HFFc6 (cell line): ENCODE results near the gene FAM20B. TPM values are rescaled to one million over a fixed set of nuclear protein-coding genes. Genes with fewer than 3 reads are reported as not detected.
A peak's percentile ranks its signal among the peaks of the same experiment; 100 is the strongest.

Experiments
- DNase-seq: peaks from one replicate; pipeline ENCODE4 v3.0.0-alpha.2; 2018
- H3K27ac Mint-ChIP-seq: 2 replicates; pipeline ENCODE4 v1.8.0; 2020; ENCODE audit warnings: mild to moderate bottlenecking, mixed read lengths
- H3K27me3 Mint-ChIP-seq: 2 replicates; pipeline ENCODE4 v1.8.0; 2021; ENCODE audit warnings: mild to moderate bottlenecking, moderate library complexity, mixed read lengths; ENCODE audit not compliant: insufficient read depth
- H3K36me3 Mint-ChIP-seq: 2 replicates; pipeline ENCODE4 v1.8.0; 2021; ENCODE audit warnings: low read depth, mixed read lengths
- H3K4me1 Mint-ChIP-seq: 2 replicates; pipeline ENCODE4 v1.8.0; 2020; ENCODE audit warnings: low read depth, mixed read lengths
- H3K4me3 Mint-ChIP-seq: 2 replicates; pipeline ENCODE4 v1.8.0; 2020; ENCODE audit warnings: mild to moderate bottlenecking, moderate library complexity, mixed read lengths
- H3K9me3 Mint-ChIP-seq: 2 replicates; pipeline ENCODE4 v1.8.0; 2020; ENCODE audit warnings: mild to moderate bottlenecking, mixed read lengths
- total RNA-seq, 6 experiments: library from RNA; stranded (reverse); fragmentation: NEBNext Ultra II Directional; extraction: Animal tissue kit (Norgen Biotek cat#: 25700); gene quantifications; 2 replicates in 1 of 6; 3 replicates in 5 of 6; pipeline ENCODE4 v1.2.3, GENCODE V29; 2021
- TF ChIP-seq, protein P1 (sequence below): fragments of 200-600 bp; sonication (generic); IDR thresholded peaks from 2 replicates; pipeline ENCODE4 v1.5.0; 2021; ENCODE audit warnings: antibody characterized with exemption, mild to moderate bottlenecking

The FAM20B gene
- total RNA-seq, 6 experiments from 2014 or later, result 58.4 to 65.7 (median 61.5) TPM

DNA sequence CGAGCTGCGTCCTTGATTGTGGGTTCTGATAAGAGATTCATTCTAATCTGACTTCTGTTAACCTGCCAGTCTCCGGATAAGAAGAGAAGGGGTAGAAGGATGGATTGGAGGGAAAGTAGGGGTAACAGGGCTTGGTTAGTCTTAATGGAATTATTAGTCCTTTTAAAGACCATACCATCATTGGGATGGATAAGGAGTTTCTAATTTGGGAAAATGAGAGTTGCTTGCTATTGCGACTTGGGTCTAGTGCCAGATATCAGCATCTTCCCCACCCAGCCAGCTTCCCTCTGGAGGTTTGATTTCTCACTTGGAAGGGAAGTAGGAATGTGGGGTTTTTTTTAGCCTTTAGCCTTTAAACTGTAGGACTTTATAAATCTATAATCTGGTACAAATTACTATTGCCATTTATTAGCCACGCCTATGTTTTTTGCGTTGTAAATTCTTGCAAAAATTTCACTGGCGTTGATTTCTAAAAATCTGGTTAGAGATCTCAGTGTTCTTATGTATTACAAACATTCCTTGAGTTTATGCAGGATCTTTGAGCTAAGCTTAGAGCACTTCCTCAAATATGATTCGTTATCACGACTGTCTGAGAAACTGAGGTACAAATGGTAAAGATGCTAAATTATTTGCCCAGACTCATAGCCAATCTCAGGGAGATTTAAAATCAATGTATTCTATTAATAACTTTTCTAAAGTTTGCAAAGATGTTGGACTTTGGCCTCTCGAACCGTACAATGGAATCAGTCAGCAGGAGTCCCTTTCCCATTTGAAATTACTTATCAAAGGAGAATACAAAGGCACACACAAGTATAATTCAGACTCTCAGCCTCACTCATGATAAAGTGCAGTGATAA is 1.3 kb downstream of the FAM20B start:
- Mint-ChIP-seq H3K4me1 (peaks cover 58% of the 10 kb centered on the region), H3K36me3 (no peaks in the 10 kb centered on the region), H3K27me3 (peaks cover 4% of the 10 kb centered on the region), H3K9me3 (no peaks in the 10 kb centered on the region), H3K4me3 (peak overlapping the region; percentile 93), H3K27ac (peak overlapping the region; percentile 81)
- TF ChIP-seq, protein P1, sequence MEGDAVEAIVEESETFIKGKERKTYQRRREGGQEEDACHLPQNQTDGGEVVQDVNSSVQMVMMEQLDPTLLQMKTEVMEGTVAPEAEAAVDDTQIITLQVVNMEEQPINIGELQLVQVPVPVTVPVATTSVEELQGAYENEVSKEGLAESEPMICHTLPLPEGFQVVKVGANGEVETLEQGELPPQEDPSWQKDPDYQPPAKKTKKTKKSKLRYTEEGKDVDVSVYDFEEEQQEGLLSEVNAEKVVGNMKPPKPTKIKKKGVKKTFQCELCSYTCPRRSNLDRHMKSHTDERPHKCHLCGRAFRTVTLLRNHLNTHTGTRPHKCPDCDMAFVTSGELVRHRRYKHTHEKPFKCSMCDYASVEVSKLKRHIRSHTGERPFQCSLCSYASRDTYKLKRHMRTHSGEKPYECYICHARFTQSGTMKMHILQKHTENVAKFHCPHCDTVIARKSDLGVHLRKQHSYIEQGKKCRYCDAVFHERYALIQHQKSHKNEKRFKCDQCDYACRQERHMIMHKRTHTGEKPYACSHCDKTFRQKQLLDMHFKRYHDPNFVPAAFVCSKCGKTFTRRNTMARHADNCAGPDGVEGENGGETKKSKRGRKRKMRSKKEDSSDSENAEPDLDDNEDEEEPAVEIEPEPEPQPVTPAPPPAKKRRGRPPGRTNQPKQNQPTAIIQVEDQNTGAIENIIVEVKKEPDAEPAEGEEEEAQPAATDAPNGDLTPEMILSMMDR, result no peak
- DNase-seq, result no peak

DNA sequence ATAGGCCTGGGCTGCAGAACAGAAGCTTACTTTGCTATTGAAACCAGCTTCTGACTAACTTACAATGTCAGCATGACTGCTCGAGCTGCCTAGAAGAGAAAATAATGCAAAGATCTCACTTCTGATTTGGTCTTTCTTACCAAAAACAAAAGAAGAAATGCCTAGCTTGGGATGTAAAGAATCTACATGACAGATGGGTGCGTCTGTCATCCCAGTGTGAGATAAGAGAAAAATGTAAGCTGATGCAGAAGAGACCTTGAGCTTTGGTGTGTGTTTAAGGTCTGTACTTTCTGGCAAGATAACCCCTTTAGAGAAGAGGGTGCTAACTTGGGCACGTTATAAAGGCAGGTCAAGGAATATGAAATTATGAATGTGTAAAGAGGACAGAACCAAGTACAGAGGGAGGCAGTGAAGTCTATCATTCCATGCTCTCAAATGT is 3.6 kb downstream of the FAM20B start:
- TF ChIP-seq, protein P1, result no peak
- no peak for DNase-seq
- peaks cover 5% of the 10 kb centered on the region; the same call in 1 of the 2 replicates for H3K36me3 Mint-ChIP-seq
- H3K4me3 Mint-ChIP-seq, result no peak overlapping the region
- no peak overlapping the region; the same call in 1 of the 2 replicates for H3K27ac Mint-ChIP-seq
- H3K9me3 Mint-ChIP-seq, result no peaks in the 10 kb centered on the region
- H3K4me1 Mint-ChIP-seq, result peaks cover 81% of the 10 kb centered on the region
- H3K27me3 Mint-ChIP-seq, result no peaks in the 10 kb centered on the region

DNA sequence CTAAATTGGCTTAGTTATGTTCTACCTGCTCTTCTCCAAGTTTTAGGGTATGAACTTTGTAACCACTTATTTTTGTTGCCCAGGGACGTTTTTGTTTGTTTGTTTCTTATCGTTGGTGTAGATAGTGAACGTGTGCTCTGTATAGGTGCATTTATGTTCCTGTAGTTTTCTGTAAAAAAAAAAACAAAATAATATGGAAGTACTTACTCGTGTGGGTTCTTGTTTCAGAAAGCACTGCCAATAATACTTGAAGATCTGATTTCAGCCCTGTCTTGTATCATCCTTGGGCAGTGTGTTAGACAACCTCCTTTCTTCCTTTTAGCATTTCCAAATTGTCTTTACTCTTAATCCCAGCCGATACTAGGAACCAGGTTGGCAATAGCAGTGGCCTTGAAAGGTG is 4.4 kb downstream of the FAM20B start:
- TF ChIP-seq, protein P1, result no peak
- Mint-ChIP-seq H3K36me3 (peaks cover 7% of the 10 kb centered on the region; the same call in 1 of the 2 replicates), H3K9me3 (no peaks in the 10 kb centered on the region), H3K27ac (no peak overlapping the region), H3K4me1 (peaks cover 84% of the 10 kb centered on the region), H3K4me3 (no peak overlapping the region), H3K27me3 (no peaks in the 10 kb centered on the region)
- no peak for DNase-seq

DNA sequence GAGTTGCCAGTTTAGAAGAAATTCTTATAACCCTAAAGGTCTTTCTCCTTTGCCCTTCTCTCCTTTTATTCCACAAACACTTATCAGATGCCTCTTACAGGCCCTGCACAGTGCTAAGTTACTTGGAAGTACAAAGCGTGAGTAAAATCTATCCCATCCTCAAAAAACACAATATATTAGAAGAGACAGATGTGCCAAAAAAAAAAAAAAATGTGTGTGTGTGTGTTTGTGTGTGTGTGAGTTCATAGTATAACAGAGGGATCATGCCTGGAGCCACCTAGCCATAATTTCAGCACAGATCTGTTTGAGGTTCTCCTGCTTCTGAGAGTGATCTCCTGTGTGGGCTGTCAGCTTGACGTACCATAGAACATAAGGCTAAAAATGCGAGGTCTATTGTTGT is 5.0 kb downstream of the FAM20B start:
- Mint-ChIP-seq H3K4me1 (peaks cover 85% of the 10 kb centered on the region), H3K4me3 (no peak overlapping the region), H3K27ac (no peak overlapping the region)

DNA sequence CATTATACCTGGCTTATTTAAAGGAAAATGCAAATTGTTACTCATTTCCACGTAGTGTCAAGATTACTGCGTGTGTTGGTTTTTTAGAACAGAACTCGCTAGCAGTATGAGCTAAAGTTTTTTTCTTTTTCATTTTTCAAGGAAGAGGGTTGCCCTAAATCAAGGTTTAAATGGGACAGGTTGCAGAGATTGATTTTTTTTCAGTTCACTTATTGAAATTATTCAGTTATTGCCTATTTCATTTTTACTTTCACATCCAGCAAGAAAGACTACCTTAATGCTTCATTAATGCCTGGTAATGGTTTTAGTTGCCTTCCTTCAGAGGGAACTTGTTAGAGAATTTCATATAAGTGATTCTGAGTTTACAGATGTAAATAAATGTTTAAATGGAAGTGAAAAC is 5.6 kb downstream of the FAM20B start:
- H3K36me3 Mint-ChIP-seq, result peaks cover 11% of the 10 kb centered on the region
- H3K27me3 Mint-ChIP-seq, result no peaks in the 10 kb centered on the region
- DNase-seq, result no peak
- TF ChIP-seq, protein P1, result no peak
- no peak overlapping the region for H3K27ac Mint-ChIP-seq
- no peaks in the 10 kb centered on the region for H3K9me3 Mint-ChIP-seq
- peaks cover 90% of the 10 kb centered on the region for H3K4me1 Mint-ChIP-seq
- H3K4me3 Mint-ChIP-seq, result no peak overlapping the region

More for the DNA sequence above, 5.0 kb downstream of the FAM20B start:
- DNase-seq, result no peak
- Mint-ChIP-seq H3K27me3 (no peaks in the 10 kb centered on the region), H3K36me3 (peaks cover 11% of the 10 kb centered on the region), H3K9me3 (no peaks in the 10 kb centered on the region)
- TF ChIP-seq, protein P1, result no peak
